Mesenchymal stem cell (in vitro differentiated cells and primary cell): ENCODE data around the gene COL18A1.

Source experiments
- DNase-seq: peaks from one replicate; pipeline ENCODE4 v3.0.0-alpha.2; 2013
- H2AFZ ChIP-seq: one replicate; pipeline ENCODE4 v1.6.1; 2013; ENCODE audit warnings: low read depth, mild to moderate bottlenecking, control low read depth, inconsistent platforms, low read length, moderate library complexity
- H2AK5ac ChIP-seq: 2 replicates; pipeline ENCODE4 v1.6.1; 2013; ENCODE audit warnings: low read length, moderate library complexity, mild to moderate bottlenecking, inconsistent platforms; ENCODE audit not compliant: severe bottlenecking
- H2BK120ac ChIP-seq: one replicate; pipeline ENCODE4 v1.6.1; 2013; ENCODE audit warnings: low read depth, mild to moderate bottlenecking, inconsistent platforms, low read length, moderate library complexity
- H2BK12ac ChIP-seq, 2 experiments: one replicate each; pipeline ENCODE4 v1.6.1; 2013; ENCODE audit warnings: inconsistent platforms in 2 of 2, low read length in 2 of 2, mild to moderate bottlenecking in 2 of 2, moderate library complexity in 2 of 2, control low read depth in 1 of 2
- H2BK15ac ChIP-seq: one replicate; pipeline ENCODE4 v1.6.1; 2013; ENCODE audit warnings: mild to moderate bottlenecking, low read depth, inconsistent platforms; ENCODE audit not compliant: poor library complexity, severe bottlenecking
- H2BK5ac ChIP-seq: 2 replicates; pipeline ENCODE4 v1.6.1; 2013; ENCODE audit warnings: low read depth, mild to moderate bottlenecking, low read length, control low read depth, inconsistent platforms; ENCODE audit not compliant: poor library complexity, severe bottlenecking
- H3K14ac ChIP-seq, 2 experiments: one replicate each; pipeline ENCODE4 v1.6.1; 2013; ENCODE audit warnings: inconsistent platforms in 2 of 2, low read length in 2 of 2, control low read depth in 1 of 2, mild to moderate bottlenecking in 1 of 2, moderate library complexity in 1 of 2
- H3K18ac ChIP-seq, 2 experiments: one replicate each; pipeline ENCODE4 v1.6.1; 2013; ENCODE audit warnings: inconsistent platforms in 2 of 2, low read length in 2 of 2, control low read depth in 1 of 2, low read depth in 1 of 2, mild to moderate bottlenecking in 1 of 2
- H3K23ac ChIP-seq, 2 experiments: one replicate each; pipeline ENCODE4 v1.6.1; 2013; ENCODE audit warnings: inconsistent platforms in 2 of 2, low read length in 2 of 2, mild to moderate bottlenecking in 2 of 2, moderate library complexity in 2 of 2, control low read depth in 1 of 2
- H3K27ac ChIP-seq: 2 replicates; pipeline ENCODE4 v1.5.1; 2013; ENCODE audit warnings: mild to moderate bottlenecking, moderate library complexity, low read length, control low read depth, inconsistent platforms; ENCODE audit not compliant: poor library complexity, severe bottlenecking
- H3K27me3 ChIP-seq, 2 experiments: 2 replicates each; pipeline versions ENCODE4 v1.6.1 to v1.7.0; 2013; ENCODE audit warnings: low read length in 2 of 2, mild to moderate bottlenecking in 2 of 2, moderate library complexity in 2 of 2, control low read depth in 1 of 2, inconsistent platforms in 1 of 2; ENCODE audit not compliant: control insufficient read depth in 1 of 2, insufficient read depth in 1 of 2
- H3K36me3 ChIP-seq, 2 experiments: 2 replicates each; pipeline versions ENCODE4 v1.6.1 to v1.7.0; 2013; ENCODE audit warnings: low read length in 2 of 2, control low read depth in 1 of 2, inconsistent platforms in 1 of 2, low read depth in 1 of 2, mild to moderate bottlenecking in 1 of 2; ENCODE audit not compliant: insufficient read depth in 2 of 2, control insufficient read depth in 1 of 2
- H3K4ac ChIP-seq, 2 experiments: one replicate each; pipeline ENCODE4 v1.6.1; 2013; ENCODE audit warnings: inconsistent platforms in 2 of 2, low read length in 2 of 2, mild to moderate bottlenecking in 2 of 2, moderate library complexity in 2 of 2, control low read depth in 1 of 2, low read depth in 1 of 2
- H3K4me1 ChIP-seq: 2 replicates; pipeline ENCODE4 v1.6.1; 2013; ENCODE audit warnings: low read depth, low read length, control low read depth; ENCODE audit not compliant: control insufficient read depth, insufficient read depth
- H3K4me2 ChIP-seq: 2 replicates; pipeline ENCODE4 v1.6.1; 2013; ENCODE audit warnings: low read length, mild to moderate bottlenecking, inconsistent platforms; ENCODE audit not compliant: poor library complexity, severe bottlenecking
- H3K4me3 ChIP-seq, 2 experiments: 2 replicates each; pipeline versions ENCODE4 v1.5.1 to v1.7.0; 2013; ENCODE audit warnings: low read length in 2 of 2, mild to moderate bottlenecking in 2 of 2, control low read depth in 1 of 2, low read depth in 1 of 2; ENCODE audit not compliant: insufficient read depth in 1 of 2
- H3K79me1 ChIP-seq: replicated peaks from 2 replicates; pipeline ENCODE4 v1.6.1; 2013; ENCODE audit warnings: mild to moderate bottlenecking, control low read depth, low read length, inconsistent platforms; ENCODE audit not compliant: poor library complexity, severe bottlenecking
- H3K9ac ChIP-seq: 2 replicates; pipeline ENCODE4 v1.7.0; 2013; ENCODE audit warnings: mild to moderate bottlenecking, low read length, moderate library complexity
- H3K9me3 ChIP-seq: 2 replicates; pipeline ENCODE4 v1.7.0; 2013; ENCODE audit warnings: mild to moderate bottlenecking, low read length; ENCODE audit not compliant: control insufficient read depth
- H4K8ac ChIP-seq: one replicate; pipeline ENCODE4 v1.6.1; 2013; ENCODE audit warnings: inconsistent platforms, mild to moderate bottlenecking, low read length, moderate library complexity
- H4K91ac ChIP-seq: one replicate; pipeline ENCODE4 v1.6.1; 2013; ENCODE audit warnings: mild to moderate bottlenecking, low read length, inconsistent platforms
- WGBS: methylation state at CpG from one replicate; pipeline ENCODE4 v1.1.7; 2013; ENCODE audit warnings: mixed read lengths; 5-methylcytosine and 5-hydroxymethylcytosine counted together

The COL18A1 gene

DNA sequence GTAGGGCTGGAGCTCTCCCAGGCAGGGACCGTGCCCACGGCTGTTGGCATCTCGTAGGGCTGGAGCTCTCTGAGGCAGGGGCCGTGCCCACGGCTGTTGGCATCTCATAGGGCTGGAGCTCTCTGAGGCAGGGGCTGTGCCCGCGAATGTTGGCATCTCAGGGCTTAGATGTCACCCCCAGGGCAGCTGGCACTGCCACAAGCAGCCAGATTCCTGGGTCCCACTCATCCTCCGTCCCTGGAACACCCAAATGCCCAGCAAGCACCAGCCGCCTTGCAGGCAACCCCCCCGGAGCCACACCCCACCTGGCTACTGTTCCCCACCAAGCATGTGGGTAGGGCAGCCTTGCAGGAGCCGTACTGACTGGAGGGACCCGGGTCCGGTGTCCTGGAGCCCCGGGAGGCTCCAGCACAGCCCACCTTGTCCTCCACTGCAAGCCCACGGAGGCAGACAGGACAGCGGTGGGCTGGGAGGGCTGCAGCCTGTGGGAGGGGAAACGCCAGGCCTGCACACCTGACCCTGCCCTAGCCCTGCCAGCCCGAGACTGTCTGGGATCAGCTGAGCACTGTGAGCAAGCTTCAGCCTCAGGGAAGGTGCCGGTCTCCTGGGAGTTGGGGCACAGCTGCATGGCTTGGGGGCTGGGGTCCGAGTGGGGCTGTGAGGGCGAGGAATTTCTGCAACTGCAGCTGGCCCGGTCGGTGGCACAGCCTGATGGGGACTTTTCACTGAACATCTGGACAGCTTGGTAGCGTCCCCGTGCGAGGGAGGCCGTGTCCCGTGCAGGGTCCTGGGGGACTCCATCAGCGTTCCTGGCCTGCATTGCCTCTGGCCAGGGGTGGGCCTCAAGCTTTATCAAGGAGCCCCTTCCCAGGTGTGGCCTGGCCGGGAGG lies 53.6 kb downstream of the COL18A1 start:
- no peak overlapping the region for H3K9ac ChIP-seq
- WGBS: 97% methylated on average over 29 of the region's 30 CpGs
- no peak overlapping the region for H2AFZ ChIP-seq
- no peak overlapping the region for H3K27ac ChIP-seq
- H4K8ac ChIP-seq: no peak overlapping the region
- H3K4me2 ChIP-seq: no peak overlapping the region
- H2BK5ac ChIP-seq: no peak overlapping the region
- peaks cover 0 to 5% of the 10 kb centered on the region in 2 experiments for H3K27me3 ChIP-seq
- H2BK120ac ChIP-seq: no peak overlapping the region
- H2BK15ac ChIP-seq: no peak overlapping the region
- no peak overlapping the region for H4K91ac ChIP-seq
- peaks cover 11% of the 10 kb centered on the region for H3K9me3 ChIP-seq
- H3K4me1 ChIP-seq: peaks cover 58% of the 10 kb centered on the region
- no peak overlapping the region for H3K4ac ChIP-seq
- no peak overlapping the region for H2AK5ac ChIP-seq
- no peak for DNase-seq
- H2BK12ac ChIP-seq: peak overlapping the region in 1 of 2 experiments; percentile 22
- H3K23ac ChIP-seq: no peak overlapping the region
- peaks cover 26% of the 10 kb centered on the region for H3K79me1 ChIP-seq
- H3K18ac ChIP-seq: no peak overlapping the region
- peaks cover 0 to 78% of the 10 kb centered on the region in 2 experiments for H3K36me3 ChIP-seq
- H3K14ac ChIP-seq: peak overlapping the region in 1 of 2 experiments; percentile 74
- no peak overlapping the region for H3K4me3 ChIP-seq

DNA sequence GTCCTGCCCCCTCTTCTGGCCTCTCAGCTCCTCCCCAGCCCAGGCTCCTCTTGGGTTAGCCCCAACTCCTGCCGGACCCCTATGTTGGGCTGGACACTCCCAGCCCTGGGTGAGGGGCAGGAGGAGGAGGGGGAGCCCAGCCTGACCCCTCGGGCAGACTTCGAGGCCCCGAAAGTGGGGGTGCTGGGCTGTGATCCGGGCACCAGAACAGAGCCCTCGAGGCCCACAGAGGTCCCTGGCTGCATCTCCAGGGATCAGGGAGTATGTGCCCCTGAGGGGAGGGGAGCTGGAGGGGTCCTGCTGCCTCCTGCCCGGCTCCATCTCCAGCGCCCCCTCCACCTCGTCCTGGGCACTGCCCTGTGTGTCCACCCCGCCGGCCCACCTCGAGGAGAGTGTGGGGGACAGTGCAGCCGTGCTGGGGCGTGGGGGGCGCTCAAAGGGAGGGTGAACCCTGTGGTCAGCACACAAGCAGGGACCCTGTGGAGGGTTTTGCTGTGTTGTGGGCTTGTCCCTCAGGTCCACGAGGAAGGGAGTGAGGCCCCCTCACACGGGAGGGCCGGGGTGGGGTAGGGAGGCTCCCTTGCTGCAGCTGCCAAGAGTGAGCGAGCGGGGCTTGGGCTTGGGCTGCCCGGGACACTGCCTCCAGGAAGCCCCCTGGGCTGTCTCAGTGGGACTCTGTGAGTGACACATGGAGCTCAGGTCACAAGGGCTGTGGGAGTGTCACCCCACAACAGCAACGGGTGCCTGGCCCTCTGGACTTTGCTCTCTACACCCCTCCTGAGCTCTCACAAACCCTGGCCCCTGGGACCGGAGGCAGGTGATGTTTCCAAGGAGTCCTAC lies 54.4 kb downstream of the COL18A1 start:
- Histone ChIP-seq H3K23ac (no peak overlapping the region), H3K4ac (no peak overlapping the region), H2BK15ac (peak overlapping the region; percentile 6), H2BK12ac (peak overlapping the region in 1 of 2 experiments; percentile 59), H3K4me3 (no peak overlapping the region), H4K8ac (peak overlapping the region; percentile 12), H3K9me3 (peaks cover 11% of the 10 kb centered on the region), H3K14ac (no peak overlapping the region), H2BK120ac (peak overlapping the region; percentile 36), H3K27ac (no peak overlapping the region), H3K79me1 (peaks cover 32% of the 10 kb centered on the region), H3K9ac (no peak overlapping the region), H3K4me1 (peaks cover 53% of the 10 kb centered on the region), H2AFZ (no peak overlapping the region), H3K27me3 (peaks cover 0 to under 1% of the 10 kb centered on the region in 2 experiments), H2AK5ac (no peak overlapping the region), H3K4me2 (no peak overlapping the region), H4K91ac (no peak overlapping the region), H2BK5ac (no peak overlapping the region), H3K36me3 (peaks cover 0 to 79% of the 10 kb centered on the region in 2 experiments), H3K18ac (peak overlapping the region in 1 of 2 experiments; percentile 69)
- DNase-seq: no peak
- 92% methylated on average over 22 of the region's 23 CpGs for WGBS

DNA sequence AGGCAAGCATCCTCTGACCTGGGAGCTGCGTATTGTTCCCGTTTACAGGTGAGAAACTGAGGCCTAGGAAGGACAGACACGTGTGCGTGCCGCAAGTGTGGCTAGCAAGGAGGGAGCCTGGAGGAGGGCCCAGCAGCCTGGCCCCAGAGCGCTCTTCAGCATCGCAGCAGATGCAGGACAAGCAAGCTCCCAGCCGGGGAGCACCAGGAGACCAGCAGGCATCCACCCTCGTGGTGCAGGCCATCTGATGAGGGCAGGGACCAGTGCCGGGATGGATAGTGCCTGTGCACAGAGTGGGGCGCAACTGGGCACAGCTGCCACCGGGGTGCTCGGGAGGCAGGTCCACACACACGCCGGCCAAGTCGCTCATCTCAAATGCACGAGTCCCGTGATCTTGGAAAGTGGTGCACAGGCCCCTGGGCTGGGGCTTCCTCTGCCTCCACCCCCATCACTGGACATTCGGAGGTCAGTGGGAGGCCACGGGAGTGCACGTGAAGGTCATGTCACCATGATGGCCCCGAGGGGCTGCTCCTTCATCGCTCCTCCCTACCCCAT lies 55.1 kb downstream of the COL18A1 start:
- Histone ChIP-seq H4K8ac (no peak overlapping the region), H2AK5ac (no peak overlapping the region)

More for the DNA sequence above, 55.1 kb downstream of the COL18A1 start:
- no peak overlapping the region for H2BK120ac ChIP-seq
- no peaks in the 10 kb centered on the region for H3K27me3 ChIP-seq
- H3K4me2 ChIP-seq: no peak overlapping the region
- peak; percentile 24 for DNase-seq
- no peak overlapping the region for H3K9ac ChIP-seq
- H3K4me1 ChIP-seq: peaks cover 47% of the 10 kb centered on the region
- H2BK12ac ChIP-seq: peak overlapping the region in 1 of 2 experiments; percentile 43
- no peak overlapping the region for H3K27ac ChIP-seq
- no peak overlapping the region for H3K23ac ChIP-seq
- peak overlapping the region in 1 of 2 experiments; percentile 6 for H3K4ac ChIP-seq
- peaks cover 36% of the 10 kb centered on the region for H3K79me1 ChIP-seq
- no peak overlapping the region for H2BK5ac ChIP-seq
- H4K91ac ChIP-seq: no peak overlapping the region
- H3K4me3 ChIP-seq: no peak overlapping the region
- H2BK15ac ChIP-seq: no peak overlapping the region
- H3K18ac ChIP-seq: peak overlapping the region in 1 of 2 experiments; percentile 69
- H3K9me3 ChIP-seq: peaks cover 11% of the 10 kb centered on the region
- 87% methylated on average over 23 of the region's 23 CpGs for WGBS
- peaks cover 0 to 77% of the 10 kb centered on the region in 2 experiments for H3K36me3 ChIP-seq
- peak overlapping the region in 1 of 2 experiments; percentile 71 for H3K14ac ChIP-seq
- H2AFZ ChIP-seq: no peak overlapping the region
